ENCODE measurements around the gene LIPT2. TPM values are rescaled to one million over a fixed set of nuclear protein-coding genes. Genes with fewer than 3 reads are reported as not detected.
"Not testable (repeated sequence)": the region's sequence is repeated elsewhere in the genome, so short reads cannot be mapped to it uniquely, and the experiment has no call there.

LIPT2 gene
- total and polyA plus RNA-seq, 4 donors: 2.3 to 7.9 (median 5.9) TPM

DNA sequence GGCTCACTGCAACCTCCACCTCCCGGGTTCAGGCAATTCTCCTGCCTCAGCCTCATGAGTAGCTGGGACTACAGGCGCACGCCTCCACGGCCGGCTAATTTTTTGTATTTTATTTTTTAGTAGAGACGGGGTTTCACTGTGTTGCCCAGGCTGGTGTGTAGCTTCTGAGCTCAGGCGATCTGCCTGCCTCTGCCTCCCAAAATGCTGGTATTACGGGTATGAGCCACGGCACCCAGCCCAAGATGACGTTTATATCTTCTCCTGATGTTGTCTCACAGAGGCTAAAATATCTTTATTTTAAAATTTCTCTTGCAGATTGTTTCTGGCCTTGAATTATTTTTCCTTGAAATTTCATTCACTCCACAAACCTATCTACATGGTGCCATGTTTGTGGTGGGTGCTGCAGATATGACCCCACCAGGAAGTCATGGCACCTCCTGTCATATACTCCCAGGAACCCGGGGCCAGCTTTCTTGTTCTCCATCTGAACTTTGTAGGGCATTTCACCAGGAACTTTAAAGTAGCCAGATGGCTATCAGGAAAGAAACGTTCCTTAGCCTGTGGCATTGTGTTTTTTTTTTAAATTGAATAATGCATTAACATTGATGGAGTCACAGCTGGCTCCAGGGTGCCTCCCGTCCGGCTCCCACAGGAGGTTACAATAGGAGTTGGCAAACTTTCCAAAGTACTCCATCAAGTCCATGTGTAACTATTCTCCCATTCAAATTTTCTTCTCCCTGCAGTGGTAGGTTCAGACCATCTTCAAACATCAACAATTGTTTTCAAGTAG lies 42.0 kb upstream of the LIPT2 start:
- H3K9ac ChIP-seq (ENCODE audit: low read depth in 1 of 2, low read length in 2 of 2): no peak overlapping the region
- 91% methylated on average over 14 of the region's 14 CpGs for WGBS
- H3K27ac ChIP-seq (ENCODE audit: low read depth in 1 of 2, low read length in 2 of 2): no peak overlapping the region
- H3K4me1 ChIP-seq (ENCODE audit: control insufficient read depth in 4 of 4, insufficient read depth in 4 of 4, low read length in 3 of 4): no peaks in the 10 kb centered on the region
- H3K4me3 ChIP-seq (ENCODE audit: low read depth in 1 of 3, low read length in 3 of 3): no peak overlapping the region
- no peaks in the 10 kb centered on the region for H3K9me3 ChIP-seq (ENCODE audit: control insufficient read depth in 4 of 4, low read length in 3 of 4)
- no peaks in the 10 kb centered on the region for H3K27me3 ChIP-seq (ENCODE audit: control insufficient read depth in 4 of 4, insufficient read depth in 4 of 4, low read length in 3 of 4)
- H3K36me3 ChIP-seq (ENCODE audit: control insufficient read depth in 4 of 4, insufficient read depth in 3 of 4, low read depth in 1 of 4, low read length in 3 of 4): no peaks in the 10 kb centered on the region
- TF ChIP-seq, protein P1, sequence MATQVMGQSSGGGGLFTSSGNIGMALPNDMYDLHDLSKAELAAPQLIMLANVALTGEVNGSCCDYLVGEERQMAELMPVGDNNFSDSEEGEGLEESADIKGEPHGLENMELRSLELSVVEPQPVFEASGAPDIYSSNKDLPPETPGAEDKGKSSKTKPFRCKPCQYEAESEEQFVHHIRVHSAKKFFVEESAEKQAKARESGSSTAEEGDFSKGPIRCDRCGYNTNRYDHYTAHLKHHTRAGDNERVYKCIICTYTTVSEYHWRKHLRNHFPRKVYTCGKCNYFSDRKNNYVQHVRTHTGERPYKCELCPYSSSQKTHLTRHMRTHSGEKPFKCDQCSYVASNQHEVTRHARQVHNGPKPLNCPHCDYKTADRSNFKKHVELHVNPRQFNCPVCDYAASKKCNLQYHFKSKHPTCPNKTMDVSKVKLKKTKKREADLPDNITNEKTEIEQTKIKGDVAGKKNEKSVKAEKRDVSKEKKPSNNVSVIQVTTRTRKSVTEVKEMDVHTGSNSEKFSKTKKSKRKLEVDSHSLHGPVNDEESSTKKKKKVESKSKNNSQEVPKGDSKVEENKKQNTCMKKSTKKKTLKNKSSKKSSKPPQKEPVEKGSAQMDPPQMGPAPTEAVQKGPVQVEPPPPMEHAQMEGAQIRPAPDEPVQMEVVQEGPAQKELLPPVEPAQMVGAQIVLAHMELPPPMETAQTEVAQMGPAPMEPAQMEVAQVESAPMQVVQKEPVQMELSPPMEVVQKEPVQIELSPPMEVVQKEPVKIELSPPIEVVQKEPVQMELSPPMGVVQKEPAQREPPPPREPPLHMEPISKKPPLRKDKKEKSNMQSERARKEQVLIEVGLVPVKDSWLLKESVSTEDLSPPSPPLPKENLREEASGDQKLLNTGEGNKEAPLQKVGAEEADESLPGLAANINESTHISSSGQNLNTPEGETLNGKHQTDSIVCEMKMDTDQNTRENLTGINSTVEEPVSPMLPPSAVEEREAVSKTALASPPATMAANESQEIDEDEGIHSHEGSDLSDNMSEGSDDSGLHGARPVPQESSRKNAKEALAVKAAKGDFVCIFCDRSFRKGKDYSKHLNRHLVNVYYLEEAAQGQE (IDR thresholded peaks at IDR 0.05): no peak
- TF ChIP-seq SP1 (IDR thresholded peaks at IDR 0.05): no peak
- TF ChIP-seq RXRA (IDR thresholded peaks at IDR 0.05): no peak
- no peak for TF ChIP-seq FOXA2 (IDR thresholded peaks at IDR 0.05)
- no peak for TF ChIP-seq RAD21 (IDR thresholded peaks at IDR 0.05)
- TF ChIP-seq, protein P2, sequence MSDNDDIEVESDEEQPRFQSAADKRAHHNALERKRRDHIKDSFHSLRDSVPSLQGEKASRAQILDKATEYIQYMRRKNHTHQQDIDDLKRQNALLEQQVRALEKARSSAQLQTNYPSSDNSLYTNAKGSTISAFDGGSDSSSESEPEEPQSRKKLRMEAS (IDR thresholded peaks at IDR 0.05): no peak
- TF ChIP-seq HNF4G (IDR thresholded peaks at IDR 0.05): no peak
- TF ChIP-seq, protein P3, sequence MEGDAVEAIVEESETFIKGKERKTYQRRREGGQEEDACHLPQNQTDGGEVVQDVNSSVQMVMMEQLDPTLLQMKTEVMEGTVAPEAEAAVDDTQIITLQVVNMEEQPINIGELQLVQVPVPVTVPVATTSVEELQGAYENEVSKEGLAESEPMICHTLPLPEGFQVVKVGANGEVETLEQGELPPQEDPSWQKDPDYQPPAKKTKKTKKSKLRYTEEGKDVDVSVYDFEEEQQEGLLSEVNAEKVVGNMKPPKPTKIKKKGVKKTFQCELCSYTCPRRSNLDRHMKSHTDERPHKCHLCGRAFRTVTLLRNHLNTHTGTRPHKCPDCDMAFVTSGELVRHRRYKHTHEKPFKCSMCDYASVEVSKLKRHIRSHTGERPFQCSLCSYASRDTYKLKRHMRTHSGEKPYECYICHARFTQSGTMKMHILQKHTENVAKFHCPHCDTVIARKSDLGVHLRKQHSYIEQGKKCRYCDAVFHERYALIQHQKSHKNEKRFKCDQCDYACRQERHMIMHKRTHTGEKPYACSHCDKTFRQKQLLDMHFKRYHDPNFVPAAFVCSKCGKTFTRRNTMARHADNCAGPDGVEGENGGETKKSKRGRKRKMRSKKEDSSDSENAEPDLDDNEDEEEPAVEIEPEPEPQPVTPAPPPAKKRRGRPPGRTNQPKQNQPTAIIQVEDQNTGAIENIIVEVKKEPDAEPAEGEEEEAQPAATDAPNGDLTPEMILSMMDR (IDR thresholded peaks at IDR 0.05; ENCODE audit: low read depth, low read length, missing input control): no peak
- TF ChIP-seq HNF4A (conservative IDR thresholded peaks at IDR 0.05): no peak
- TF ChIP-seq, protein P4, sequence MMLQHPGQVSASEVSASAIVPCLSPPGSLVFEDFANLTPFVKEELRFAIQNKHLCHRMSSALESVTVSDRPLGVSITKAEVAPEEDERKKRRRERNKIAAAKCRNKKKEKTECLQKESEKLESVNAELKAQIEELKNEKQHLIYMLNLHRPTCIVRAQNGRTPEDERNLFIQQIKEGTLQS (IDR thresholded peaks at IDR 0.05): no peak
- TF ChIP-seq EGR1 (IDR thresholded peaks at IDR 0.05; ENCODE audit: low read depth in 2 of 2): no peak
- no peak for TF ChIP-seq TAF1 (conservative IDR thresholded peaks at IDR 0.05)
- no peak for TF ChIP-seq NR2F2 (IDR thresholded peaks at IDR 0.05)
- TF ChIP-seq, protein P5, sequence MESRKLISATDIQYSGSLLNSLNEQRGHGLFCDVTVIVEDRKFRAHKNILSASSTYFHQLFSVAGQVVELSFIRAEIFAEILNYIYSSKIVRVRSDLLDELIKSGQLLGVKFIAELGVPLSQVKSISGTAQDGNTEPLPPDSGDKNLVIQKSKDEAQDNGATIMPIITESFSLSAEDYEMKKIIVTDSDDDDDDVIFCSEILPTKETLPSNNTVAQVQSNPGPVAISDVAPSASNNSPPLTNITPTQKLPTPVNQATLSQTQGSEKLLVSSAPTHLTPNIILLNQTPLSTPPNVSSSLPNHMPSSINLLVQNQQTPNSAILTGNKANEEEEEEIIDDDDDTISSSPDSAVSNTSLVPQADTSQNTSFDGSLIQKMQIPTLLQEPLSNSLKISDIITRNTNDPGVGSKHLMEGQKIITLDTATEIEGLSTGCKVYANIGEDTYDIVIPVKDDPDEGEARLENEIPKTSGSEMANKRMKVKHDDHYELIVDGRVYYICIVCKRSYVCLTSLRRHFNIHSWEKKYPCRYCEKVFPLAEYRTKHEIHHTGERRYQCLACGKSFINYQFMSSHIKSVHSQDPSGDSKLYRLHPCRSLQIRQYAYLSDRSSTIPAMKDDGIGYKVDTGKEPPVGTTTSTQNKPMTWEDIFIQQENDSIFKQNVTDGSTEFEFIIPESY (IDR thresholded peaks at IDR 0.05): no peak
- TF ChIP-seq GABPA (IDR thresholded peaks at IDR 0.05 in 1 of 2, conservative IDR thresholded peaks at IDR 0.05 in 1 of 2): no peak
- TF ChIP-seq JUND (IDR thresholded peaks at IDR 0.05): no peak
- TF ChIP-seq FOXA1 (IDR thresholded peaks at IDR 0.05): no peak
- no peak for TF ChIP-seq YY1 (IDR thresholded peaks at IDR 0.05)
- DNase-seq (ENCODE audit: low spot score): no peak

DNA sequence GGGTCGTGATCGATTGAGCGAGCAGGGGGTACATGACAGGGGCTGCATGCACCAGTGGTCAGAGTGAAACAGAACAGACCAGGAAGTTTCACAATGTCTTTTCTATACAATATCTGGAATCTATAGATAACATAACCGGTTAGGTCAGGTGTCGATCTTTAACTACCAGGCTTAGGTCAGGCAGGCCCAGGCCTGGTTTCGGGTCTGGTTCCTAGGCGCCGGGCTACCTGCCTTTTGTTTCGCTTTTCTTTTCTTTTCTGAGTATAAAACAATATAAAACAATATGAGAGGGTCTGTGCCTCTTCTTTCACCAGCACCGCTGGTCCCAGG lies 41.4 kb upstream of the LIPT2 start:
- not testable (repeated sequence) for H3K4me1 ChIP-seq (ENCODE audit: control insufficient read depth in 4 of 4, insufficient read depth in 4 of 4, low read length in 3 of 4); DNase-seq (ENCODE audit: low spot score); H3K9ac ChIP-seq (ENCODE audit: low read depth in 1 of 2, low read length in 2 of 2); H3K4me3 ChIP-seq (ENCODE audit: low read depth in 1 of 3, low read length in 3 of 3); H3K27me3 ChIP-seq (ENCODE audit: control insufficient read depth in 4 of 4, insufficient read depth in 4 of 4, low read length in 3 of 4); H3K36me3 ChIP-seq (ENCODE audit: control insufficient read depth in 4 of 4, insufficient read depth in 3 of 4, low read depth in 1 of 4, low read length in 3 of 4); H3K27ac ChIP-seq (ENCODE audit: low read depth in 1 of 2, low read length in 2 of 2); H3K9me3 ChIP-seq (ENCODE audit: control insufficient read depth in 4 of 4, low read length in 3 of 4)
- 89% methylated on average over 10 of the region's 10 CpGs for WGBS
